Retinal pigment epithelial cell (primary cell): Measurements from ENCODE around the gene SHISAL2A.

ENCODE experiments used
- DNase-seq: peaks from one replicate; pipeline ENCODE4 v3.0.0-alpha.2; 2010; ENCODE audit warnings: low read depth
- H3K4me3 ChIP-seq: 2 replicates; pipeline ENCODE4 v1.5.1; 2011; ENCODE audit warnings: mild to moderate bottlenecking, low read length, control low read depth, moderate library complexity
- TF ChIP-seq, protein P1 (sequence below): conservative IDR thresholded peaks from 2 replicates; pipeline ENCODE4 v1.5.1; 2011; ENCODE audit warnings: low read depth, low read length, control low read depth, inconsistent platforms

The SHISAL2A gene

GRCh38 chr1:52658795-52659194 lies 25.8 kb downstream of the SHISAL2A start:
- TF ChIP-seq, protein P1, sequence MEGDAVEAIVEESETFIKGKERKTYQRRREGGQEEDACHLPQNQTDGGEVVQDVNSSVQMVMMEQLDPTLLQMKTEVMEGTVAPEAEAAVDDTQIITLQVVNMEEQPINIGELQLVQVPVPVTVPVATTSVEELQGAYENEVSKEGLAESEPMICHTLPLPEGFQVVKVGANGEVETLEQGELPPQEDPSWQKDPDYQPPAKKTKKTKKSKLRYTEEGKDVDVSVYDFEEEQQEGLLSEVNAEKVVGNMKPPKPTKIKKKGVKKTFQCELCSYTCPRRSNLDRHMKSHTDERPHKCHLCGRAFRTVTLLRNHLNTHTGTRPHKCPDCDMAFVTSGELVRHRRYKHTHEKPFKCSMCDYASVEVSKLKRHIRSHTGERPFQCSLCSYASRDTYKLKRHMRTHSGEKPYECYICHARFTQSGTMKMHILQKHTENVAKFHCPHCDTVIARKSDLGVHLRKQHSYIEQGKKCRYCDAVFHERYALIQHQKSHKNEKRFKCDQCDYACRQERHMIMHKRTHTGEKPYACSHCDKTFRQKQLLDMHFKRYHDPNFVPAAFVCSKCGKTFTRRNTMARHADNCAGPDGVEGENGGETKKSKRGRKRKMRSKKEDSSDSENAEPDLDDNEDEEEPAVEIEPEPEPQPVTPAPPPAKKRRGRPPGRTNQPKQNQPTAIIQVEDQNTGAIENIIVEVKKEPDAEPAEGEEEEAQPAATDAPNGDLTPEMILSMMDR, result no peak
- DNase-seq, result no peak
- H3K4me3 ChIP-seq, result no peak overlapping the region

DNA sequence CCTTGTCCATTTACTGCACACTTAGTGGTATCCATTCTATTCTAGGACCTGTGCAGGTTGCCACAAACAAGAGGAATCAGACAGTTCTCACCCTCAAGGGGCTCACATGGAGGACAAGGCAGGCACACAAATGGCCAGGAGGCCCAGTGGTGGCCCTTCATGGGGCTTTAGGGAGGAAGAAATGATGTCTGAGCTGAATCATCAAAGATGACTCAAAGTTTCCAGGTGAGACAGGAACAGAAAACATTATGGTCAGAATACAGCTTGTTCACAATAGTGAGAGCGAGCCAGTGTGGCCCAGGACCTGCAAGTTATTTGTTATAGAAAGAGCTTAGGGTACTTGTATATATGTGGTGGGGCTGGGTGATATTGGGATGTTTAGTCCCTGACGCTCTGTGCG lies 26.4 kb downstream of the SHISAL2A start:
- no peak overlapping the region for H3K4me3 ChIP-seq
- TF ChIP-seq, protein P1, result no peak
- no peak for DNase-seq

DNA sequence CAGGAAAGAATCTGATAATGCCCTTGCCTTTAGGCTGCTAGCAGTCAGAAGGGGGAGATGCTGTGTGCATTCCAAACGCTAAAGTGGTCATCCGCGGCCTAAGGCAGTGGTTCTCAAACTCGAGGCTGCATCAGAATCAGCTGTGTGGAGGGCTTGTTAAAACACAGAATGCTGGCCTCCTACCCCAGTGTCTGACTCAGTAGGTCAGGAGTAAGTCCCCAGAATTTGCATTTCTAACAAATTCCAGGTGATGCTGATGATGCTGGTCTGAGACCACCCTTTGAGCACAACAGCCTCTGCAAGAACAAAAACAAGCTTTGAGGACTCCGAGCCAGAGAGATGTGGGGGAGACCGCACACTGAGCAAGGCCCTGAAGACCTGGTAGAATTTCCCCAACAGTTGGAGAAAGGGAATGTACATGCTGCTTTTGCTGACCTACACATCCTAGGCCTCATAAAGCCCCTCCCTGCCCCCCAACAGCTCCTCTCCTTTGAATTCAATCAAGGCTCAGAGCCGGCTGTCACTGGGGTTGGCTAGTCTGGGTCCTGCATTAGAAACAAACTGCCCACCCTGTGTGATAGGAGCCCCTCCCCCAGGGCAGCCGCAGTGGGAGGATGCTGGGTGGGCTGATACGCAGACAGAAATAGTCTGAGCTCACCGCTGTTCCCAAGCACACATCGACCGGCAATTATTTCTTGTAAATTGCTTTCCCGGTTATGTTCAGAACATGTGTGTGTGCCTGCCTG lies 27.1 kb downstream of the SHISAL2A start:
- TF ChIP-seq, protein P1, result no peak
- no peak overlapping the region for H3K4me3 ChIP-seq
- DNase-seq, result no peak

- H3K4me3 ChIP-seq, result no peak overlapping the region
- TF ChIP-seq, protein P1, result no peak
- no peak for DNase-seq
Measured at GRCh38 chr1:52660807-52661206, 27.8 kb downstream of the SHISAL2A start.

GRCh38 chr1:52662645-52663313 lies 29.8 kb downstream of the SHISAL2A start:
- H3K4me3 ChIP-seq, result peak overlapping the region; percentile 28
- peak; percentile 11 for DNase-seq
- TF ChIP-seq, protein P1, result no peak

GRCh38 chr1:52663716-52664115 lies 30.7 kb downstream of the SHISAL2A start:
- no peak for DNase-seq
- TF ChIP-seq, protein P1, result no peak
- H3K4me3 ChIP-seq, result no peak overlapping the region
